NCI-H1417 treated with DMSO at 0.1 percent for 48 hours (cell line): ENCODE measurements around the gene TBL3.
"Not testable (repeated sequence)": the region's sequence is repeated elsewhere in the genome, so short reads cannot be mapped to it uniquely, and the experiment has no call there.

Experiments used
- DNase-seq: peaks from one replicate; lab custom pipeline; 2025; lab: John Stamatoyannopoulos, UW

TBL3 gene

DNA sequence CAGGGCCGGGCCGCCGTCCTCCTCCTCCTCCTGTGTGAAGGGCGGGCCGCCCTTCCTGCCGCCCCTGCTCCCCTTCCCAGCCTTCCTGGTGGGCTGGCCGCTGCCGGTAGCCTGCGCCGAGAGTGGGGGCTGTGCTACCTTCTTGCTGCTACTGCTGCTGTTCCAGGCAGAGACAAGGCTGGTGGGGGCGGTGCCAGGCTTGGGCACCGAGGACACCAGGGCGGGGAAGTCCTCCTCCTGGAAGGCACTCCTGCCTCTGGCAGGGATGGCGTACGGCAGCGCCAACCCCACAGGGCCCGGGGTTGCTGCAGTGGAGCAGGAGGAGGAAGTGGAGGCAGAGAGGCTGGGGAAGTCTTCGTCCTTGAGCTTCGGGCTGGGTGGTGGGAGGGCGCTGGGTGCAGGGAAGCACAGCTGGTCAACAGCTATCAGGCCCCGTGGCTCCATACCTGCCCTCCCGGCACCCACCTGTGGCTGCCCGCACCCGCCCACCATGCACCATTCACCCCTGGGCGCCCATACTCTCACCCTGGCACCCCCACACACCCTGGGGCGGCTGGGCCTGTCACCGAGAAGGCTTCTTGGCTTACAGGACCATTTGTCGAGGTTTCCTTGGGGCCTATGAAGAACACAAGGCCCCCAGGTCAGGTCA is 28.1 kb downstream of the TBL3 start:
- DNase-seq: no peak

DNA sequence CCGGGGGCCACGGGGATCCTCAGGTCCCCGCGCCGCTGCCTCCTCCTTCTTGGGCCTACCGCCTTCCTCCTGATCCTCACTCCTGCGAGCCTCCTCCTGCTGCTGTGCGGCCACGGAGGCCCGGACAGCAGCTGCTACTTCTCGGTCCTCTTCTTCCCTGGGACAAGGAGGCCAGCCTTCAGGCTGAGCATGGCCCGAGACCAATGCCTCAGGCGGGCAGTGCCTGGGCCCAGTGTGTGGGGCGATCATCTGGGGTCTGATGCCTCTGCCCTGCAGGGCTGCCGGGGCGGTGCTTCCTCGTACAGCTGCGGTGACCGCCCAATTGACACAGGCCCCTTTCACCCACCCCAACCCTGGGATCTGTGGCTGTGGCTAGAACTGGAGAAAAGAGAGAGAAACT is 29.2 kb downstream of the TBL3 start:
- no peak for DNase-seq

DNA sequence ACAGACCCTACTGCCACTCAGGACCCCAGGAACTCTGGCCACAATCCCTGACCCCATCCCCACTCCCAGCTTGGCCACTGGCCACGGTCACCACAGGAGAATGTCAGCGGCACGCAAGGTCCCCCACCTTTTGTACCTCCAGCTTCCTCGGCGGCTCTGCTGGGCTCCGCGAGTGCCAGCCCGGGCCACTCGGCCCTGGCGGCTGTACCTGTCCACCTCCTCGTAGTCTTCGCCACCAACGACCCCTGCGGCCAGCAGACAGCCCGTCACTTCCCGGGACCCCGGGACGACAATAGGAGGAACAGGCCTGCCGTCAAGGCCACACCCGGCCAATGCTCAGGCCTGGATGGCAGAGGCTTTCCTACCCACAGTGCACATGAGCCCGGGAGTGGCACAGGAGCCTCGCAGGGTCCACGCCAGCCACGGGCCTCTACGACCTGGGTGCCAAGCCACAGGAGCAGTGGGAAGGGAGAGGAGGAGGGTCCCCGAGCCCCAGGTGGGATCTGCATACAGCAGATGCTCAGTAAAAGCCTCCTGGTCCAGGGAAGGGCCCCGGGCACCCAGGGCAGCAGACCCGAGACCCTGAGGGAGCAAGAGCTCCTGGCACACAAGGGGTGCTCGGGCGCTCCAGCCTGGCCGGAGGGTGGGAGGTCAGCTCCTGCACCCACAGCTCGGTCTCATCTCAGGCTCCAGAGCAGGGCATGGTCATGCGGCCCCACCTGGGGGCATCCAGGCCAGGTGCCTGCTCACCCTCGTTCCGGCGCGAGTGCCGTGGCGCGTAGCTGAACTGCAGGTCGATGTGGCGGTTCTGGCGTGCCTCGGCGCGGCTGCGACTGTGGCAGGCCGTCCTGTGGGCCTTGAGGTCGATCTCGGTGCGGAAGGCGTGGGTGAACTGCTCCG is 29.9 kb downstream of the TBL3 start:
- no peak for DNase-seq

DNA sequence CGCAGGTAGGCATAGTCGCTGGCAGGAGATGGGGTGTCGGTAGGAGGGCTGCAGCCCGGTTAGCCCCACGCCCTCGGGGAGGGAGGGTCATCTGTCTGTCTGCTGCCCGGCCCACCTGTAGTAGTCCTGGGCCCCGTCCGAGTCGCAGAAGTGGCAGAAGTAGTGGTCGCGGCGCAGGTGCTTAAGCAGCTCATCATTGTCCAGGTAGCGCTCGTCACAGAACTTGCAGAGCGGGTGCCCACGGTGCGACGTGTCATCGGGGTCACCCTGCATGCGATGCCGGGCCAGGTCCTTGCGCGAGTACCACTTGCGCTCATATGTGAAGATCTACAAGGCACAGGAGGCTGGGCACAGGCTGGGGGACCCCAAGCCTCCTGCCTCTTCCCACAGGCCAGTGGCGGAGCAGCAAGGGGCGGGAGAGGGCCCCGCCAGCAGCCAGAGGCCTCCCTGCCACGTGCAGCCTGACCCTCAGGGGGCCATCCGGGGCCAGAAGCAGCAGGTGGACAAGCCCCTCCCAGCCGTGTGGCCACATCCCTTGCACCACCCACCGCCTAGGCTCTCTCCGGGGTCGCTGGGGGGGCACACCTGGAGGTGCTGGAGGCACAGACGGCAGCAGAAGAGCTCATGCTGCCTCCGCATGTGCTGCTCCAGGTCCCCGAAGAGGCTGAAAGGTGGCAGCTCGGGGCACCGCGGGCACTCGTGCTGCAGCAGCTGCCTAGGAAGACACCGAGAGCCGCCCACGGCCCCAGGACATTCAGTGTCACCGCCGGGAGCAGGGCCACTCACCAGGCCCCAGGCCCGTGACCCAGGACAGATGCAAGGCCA is 30.8 kb downstream of the TBL3 start:
- DNase-seq: no peak

DNA sequence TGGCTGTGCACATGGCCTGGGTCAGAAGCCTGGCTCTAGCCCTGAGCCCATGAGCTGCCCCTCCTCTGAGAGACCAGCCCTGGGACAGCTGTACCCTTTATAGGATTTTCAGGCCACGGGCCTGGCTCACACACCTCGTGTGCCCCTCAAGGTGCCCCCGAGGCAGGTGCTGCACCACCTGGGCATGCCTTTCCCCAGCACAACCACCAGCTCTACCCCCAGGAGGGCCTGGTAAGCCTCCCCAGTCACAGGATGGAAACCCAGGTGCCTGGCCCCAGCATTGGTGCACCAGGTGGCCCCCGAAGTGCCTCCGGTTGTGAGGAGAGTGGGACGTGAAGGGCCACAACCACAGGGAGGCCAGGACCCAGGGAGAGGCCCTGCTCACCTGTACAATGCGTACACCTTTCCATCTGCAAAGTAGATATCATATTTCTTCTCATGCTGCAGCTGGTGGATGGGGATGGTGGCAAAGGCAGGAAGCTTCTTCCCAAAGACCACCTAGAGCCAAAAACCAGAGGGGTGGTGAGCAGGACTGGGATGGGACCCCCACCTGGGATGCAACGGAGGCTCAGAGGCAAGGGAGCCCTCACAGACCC is 31.5 kb downstream of the TBL3 start:
- DNase-seq: no peak

DNA sequence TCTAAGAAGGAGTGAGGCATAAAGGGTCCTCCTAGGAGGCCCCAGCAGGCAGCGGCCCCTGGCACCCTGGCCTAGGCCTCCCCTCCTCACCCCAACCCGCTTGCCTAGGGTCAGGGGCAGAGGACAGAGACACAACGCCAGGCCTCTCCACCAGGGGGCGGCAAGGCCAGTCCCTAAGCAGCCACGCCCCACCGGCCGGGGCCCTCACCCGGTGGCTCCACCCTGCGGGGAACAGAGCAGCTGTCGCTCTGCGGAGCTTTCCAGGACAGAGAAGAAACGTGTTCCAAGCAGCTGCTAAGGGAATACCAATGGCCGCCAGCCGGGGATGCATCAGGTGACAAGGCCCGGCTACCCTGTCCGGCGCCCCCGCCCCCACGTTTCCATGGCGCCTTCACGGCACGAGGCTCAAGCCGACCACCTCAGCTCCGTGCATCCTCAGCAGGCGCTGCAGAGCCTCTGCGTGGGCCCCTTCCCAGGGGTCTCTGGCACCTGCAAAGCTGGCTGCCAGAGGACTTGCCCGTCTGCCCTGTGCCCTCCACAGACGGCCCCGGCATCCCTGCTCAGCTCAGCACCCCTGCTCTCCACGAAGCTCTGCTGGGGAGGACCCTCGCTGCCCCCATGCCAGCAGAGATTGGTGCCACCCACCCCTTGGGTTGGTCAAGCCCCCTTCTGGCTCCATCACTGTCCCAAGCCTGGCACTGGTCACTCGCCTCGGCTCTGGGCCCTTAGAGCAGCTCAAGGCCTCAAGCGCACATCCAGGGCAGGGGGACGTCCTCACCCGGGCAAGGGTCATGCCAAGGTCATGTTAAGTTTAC is 32.2 kb downstream of the TBL3 start:
- peak; percentile 42 for DNase-seq

DNA sequence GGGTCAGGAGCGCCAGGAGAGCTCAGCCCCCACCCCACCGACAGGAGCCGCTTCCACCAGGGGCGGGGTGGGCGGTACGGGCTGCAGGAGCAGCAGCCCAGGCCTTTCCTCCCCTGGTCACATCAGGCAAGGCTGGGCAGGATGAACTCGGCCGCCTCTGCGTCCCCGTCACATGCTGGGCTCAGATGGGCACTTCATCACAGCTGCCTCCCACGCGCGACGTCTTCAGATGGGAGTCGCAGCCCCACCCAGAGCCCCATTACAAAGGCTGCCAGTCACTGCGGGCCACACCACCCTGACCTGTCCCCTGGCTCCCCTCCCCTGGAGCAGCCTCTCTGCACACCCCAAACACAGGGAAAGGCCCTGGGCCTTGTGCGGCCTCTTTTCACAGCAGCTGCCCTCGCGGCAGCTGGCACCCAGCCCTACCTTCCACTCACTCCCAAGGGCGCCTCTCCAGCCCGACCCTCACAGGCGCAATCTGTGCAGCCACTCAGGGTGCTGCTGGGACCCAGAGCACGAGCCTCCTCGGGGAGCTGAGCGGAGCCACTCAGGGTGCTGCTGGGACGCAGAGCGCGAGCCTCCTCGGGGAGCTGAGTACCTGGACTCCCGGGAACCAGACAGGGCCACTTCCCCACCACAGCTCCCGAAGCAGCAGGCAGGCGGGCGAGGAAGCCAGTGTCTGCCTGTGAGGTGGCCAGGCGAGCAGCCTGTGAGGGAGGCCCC is 33.1 kb downstream of the TBL3 start:
- DNase-seq: no peak

DNA sequence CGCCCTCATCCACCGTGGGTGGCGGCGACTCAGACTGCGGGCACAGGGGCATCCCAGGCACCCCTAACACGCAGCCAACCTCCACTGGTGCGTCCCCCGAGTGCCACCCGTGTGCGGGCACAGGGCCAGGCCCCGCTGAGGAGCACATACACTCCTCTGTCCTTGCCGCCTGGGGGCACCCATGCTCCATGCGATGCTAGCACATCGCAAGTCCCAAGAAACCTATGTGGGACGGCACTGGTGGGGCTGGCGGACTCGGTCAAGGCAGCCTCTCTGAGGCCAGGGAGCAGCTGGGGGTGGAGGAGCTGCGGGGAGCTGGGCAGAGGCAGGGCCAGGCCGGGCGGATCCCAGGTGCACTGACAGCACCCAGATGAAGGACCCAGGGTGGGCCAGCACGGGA is 33.8 kb downstream of the TBL3 start:
- DNase-seq: no peak

DNA sequence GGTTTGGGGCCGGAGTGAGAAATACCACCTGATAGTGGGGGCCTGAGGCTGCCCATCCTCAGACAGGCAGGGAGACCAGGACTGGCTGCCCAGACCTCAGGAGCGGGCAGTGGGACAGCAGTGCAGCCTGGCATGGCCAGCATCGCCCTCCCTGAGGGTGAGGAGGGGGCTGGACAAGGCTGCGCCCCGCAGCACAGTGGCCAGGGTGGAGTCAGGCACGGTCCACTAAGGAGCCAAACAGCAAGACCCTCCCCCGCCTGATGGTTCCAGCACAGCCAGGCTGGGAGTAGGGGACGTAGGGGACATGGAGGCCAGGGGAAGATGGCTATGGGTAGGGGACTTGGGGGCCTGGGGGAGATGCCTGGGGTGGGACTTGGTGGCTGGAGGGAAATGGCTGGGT is 34.5 kb downstream of the TBL3 start:
- DNase-seq: no peak

DNA sequence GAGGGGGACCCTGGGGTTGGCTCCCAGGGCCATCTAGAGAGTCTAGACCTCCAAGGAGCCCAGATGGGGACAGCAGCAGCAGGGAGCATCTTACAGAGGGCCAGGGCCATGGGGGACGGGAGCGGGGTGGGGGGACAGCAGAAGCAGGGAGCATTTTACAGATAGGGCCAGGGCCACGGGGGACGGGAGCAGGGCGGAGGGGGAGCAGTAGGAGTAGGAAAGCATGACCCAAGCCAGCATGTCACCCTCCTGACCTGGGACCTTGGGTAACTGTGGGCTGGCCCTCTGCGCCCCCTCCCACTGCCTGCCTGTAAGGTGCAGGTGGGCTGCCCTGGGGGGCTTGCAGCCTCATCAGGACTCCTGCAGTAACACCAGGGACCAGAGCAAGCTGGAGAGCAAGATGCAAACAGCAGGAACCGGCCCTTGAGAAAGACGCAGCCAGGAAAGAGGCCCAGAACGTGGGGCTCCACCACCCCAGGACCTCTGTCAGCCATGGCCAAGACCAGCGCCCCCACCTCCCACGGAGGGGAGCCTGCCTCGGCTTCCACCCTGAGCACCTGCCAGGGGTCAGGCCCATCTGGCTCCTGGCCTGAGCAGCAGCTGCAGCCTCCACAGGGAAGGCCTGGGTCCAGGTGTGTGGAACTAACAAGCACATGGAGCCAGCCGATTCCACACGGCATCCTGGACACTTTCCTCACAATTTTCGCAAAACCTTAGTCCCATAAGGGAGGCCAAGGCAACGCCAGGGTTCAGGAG is 35.4 kb downstream of the TBL3 start:
- DNase-seq: no peak

DNA sequence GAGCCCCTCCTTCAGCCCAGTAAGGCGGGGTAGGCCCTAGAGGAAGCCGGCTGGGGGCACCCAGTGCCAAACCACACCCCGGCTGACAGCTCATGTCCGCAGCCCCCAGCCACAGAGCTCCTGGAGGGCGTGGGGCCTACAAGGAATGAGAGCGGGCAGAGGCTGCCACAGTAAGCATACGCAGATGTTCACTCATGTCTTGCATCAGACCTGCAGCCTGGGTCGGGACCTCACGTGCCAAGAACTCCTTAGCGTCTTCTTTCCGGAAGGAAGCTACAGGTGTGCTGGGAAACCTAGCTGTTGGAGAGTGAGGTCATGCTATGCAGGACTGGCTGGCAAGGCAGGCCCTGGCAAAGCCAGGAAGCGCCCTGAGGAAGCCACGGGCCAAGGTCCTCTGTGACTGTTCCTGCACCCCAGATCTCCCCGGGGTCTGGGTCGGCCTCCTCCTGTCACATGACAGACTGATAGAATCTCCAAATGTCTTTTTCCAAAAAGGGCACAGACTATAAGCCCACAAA is 36.2 kb downstream of the TBL3 start:
- DNase-seq: no peak

DNA sequence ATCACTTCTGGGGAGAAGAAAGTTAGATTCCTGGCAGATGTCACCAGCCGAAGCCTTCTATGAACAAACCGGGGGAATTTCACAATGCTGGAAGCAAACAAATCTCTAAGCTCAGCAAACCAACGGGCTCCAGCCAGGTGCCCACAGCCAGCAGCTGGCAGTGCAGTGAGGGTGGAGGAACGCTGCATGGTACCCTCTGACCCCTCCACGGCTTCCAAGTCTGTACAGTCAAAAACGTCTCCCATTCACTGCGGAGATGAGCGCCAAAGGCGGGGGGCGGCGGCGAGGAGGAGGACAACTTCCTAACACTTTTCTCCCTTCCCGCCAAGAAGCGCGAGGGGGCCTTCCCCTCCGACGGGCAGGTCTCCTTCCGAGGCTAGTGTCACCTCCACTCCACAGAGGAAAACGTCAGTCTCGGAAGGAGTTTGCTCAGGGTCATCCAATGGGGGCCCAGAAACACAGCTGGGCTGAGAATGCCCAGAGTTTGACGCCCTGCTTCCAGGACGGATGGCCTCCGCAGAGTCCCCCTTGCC is 36.8 kb downstream of the TBL3 start:
- DNase-seq: no peak

DNA sequence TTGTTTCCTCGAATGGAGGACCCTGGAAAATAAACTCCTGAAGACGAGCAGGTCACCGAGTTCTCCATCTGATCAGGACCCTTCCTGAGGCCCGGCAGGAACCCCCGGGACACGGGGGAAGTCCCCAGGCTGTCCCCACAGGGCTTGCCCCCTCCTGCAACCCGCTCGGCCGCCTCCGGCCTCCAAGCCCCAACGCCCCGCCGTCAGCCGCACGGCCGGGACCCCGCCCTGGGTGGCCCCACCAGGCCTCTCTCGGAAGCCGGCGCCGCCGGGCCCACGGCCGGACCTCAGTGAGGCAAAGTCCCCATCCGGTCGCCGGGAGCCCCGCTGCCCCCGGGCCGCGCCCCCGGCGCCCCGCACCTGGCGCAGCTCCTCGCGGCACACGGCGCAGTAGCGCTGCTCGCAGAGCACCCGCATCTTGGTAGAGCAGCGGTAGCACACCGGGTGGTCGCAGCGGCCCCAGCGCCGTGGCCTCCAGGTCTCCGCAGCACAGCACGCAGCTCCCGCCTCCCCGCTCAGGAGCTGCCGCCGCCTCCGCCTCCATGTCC is 37.4 kb downstream of the TBL3 start:
- DNase-seq: no peak

DNA sequence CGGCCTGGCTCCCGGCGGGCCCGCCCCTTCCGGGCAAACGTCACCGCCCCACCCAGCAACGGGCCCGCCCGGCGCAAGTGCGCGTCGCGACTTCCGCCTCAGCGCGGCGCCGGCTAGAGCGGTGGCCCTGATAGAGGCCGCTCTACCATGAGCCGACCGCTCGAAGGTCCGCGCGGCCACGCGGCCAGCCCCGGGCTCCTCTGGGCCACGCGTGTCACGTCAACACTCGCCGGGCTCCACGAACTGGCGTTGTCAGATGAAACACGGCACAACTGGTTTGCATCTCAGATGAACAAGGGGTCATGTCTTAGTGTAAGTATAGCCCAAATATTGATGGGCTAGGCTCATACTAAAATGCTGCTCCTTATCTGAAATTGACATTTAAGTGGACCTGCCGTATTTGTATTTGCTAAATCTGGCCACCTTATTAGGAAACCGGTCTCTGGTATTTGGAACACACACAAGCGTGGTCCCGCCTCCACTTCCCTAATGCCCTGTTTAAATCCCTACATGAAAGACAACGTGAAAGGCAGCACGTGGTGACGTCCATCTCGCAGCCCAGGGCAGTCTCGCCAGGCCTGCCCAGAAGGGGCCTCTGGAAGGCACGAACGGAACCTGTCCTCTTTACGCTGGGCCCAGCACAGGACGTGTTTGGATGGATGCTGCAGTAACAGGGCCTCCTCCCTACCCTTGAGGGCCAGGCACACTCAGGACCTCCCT is 38.1 kb downstream of the TBL3 start, which contains the start of gene ZNF598:
TSS of gene ZNF598 (minus strand) at position 31 of the 720 bp plus-strand sequence.
- DNase-seq: no peak

DNA sequence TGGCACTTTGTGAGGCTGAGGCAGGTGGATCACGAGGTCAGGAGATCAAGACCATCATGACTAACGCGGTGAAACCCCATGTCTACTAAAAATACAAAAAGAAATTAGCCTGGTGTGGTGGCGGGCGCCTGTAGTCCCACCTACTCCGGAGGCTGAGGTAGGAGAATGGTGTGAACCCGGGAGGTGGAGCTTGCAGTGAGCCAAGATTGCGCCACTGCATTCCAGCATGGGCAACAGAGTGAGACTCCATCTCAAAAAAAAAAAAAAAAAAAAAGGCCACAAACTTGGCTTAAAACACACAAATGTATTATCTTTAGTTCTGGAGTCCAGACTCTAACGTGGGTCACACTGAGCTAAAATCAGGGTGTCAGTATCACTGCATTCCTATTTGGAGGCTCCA is 39.9 kb downstream of the TBL3 start:
- DNase-seq: not testable (repeated sequence)

DNA sequence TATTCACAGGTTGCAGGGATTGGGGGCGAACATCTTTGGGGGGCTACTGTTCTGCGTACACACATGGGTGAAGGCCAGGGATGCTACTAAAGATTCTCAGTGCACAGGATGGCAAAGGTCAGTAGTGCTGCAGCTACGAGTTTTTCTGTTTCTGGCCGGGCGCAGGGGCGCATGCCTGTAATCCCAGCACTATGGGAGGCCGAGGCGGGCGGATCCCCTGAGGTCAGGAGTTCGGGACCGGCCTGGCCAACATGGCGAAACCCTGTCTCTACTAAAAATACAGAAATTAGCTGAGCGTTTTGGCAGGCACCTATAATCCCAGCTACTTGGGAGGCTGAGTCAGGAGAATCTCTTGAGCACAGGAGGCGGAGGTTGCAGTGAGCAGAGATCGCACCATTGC is 41.7 kb downstream of the TBL3 start:
- DNase-seq: no peak

DNA sequence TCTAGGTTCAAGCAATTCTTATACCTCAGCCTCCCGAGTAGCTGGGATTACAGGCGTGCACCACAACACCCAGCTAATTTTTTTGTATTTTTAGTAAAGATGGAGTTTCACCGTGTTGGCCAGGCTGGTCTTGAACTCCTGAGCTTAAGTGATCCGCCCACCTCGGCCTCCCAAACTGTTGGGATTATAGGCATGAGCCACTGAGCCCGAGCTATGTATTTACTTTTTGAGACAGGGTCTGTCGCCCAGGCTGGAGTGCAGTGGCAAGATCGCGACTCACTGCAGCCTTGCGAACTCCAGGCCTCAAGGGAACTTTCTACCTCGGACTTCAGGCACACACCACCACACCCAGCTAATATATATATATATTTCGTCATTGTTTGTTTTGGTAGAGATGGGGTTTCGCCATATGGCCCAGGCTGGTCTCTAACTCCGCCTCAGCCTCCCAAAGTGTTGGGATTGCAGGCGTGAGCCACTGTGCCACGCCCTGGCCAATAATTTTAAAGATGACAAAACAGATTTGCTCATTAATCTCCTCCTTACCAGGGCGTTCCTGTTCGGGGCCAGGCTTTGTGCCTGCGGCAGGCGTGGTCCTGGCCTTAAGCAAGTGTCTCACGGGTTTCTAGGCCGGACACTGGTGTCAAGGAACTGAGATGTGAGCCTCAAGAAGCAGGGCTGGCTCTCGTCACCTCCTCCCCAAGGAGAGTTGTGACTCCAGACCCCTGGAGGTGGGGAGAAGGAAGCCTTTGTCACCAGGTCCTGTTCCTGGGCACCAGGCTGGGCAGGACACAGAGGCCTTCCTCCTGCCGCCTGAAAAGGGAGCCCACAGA is 43.5 kb downstream of the TBL3 start:
- no peak for DNase-seq

DNA sequence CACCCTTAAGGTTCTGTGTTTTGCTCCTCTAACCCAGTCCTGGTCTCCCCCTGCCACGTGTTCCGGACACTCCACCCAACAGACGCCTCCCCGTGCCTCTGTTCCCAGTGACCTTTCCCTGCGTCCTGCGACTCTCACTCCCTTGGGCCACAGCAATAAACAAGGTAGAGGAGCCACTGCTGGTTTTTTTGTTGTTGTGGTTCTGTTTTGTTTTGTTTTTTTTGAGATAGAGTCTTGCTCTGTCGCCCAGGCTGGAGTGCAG is 44.0 kb downstream of the TBL3 start:
- DNase-seq: no peak
